CD8-positive, alpha-beta memory T cell (primary cell): ENCODE measurements around the gene KLF15. TPM values are rescaled to one million over a fixed set of nuclear protein-coding genes. Genes with fewer than 3 reads are reported as not detected.

Source experiments
- CTCF ChIA-PET: fragments of 350-600 bp; sonication (Branson Sonifier 250); formaldehyde crosslinking; loops from one replicate; lab custom pipeline; 2021; ENCODE audit warnings: antibody characterized with exemption; lab: Charles Lee
- POLR2A ChIA-PET: fragments of 350-600 bp; sonication (Branson Sonifier 250); formaldehyde crosslinking; loops from one replicate; lab custom pipeline; 2021; ENCODE audit warnings: antibody characterized with exemption; lab: Charles Lee
- DNase-seq, 5 donors: peaks; one replicate each; pipeline versions ENCODE4 v3.0.0 to v3.0.0-alpha.2; 2020 to 2022; ENCODE audit warnings: mixed read lengths in 1 of 5
- H3K27ac ChIP-seq: one replicate; pipeline ENCODE4 v1.7.0; 2013; ENCODE audit warnings: low read depth, mild to moderate bottlenecking, low read length, moderate library complexity
- H3K27me3 ChIP-seq: 2 replicates; pipeline ENCODE4 v1.7.0; 2013; ENCODE audit warnings: low read length, mild to moderate bottlenecking; ENCODE audit not compliant: insufficient read depth, poor library complexity, severe bottlenecking
- H3K36me3 ChIP-seq: 2 replicates; pipeline ENCODE4 v1.7.0; 2013; ENCODE audit warnings: mild to moderate bottlenecking, low read length, moderate library complexity; ENCODE audit not compliant: insufficient read depth
- H3K4me1 ChIP-seq: 2 replicates; pipeline ENCODE4 v1.7.0; 2013; ENCODE audit warnings: mild to moderate bottlenecking, low read length, moderate library complexity; ENCODE audit not compliant: insufficient read depth
- H3K4me3 ChIP-seq: 2 replicates; pipeline ENCODE4 v1.7.0; 2013; ENCODE audit warnings: mild to moderate bottlenecking, low read length
- H3K9me3 ChIP-seq: 2 replicates; pipeline ENCODE4 v1.7.0; 2013; ENCODE audit warnings: mild to moderate bottlenecking, low read length
- H3K27ac Mint-ChIP-seq, 8 donors: one replicate each; pipeline ENCODE4 v1.8.0; 2020 to 2021; ENCODE audit warnings: mixed read lengths in 8 of 8, mild to moderate bottlenecking in 6 of 8, inconsistent platforms in 3 of 8, moderate library complexity in 3 of 8
- H3K27me3 Mint-ChIP-seq, 2 donors: one replicate each; pipeline ENCODE4 v1.8.0; 2020 to 2021; ENCODE audit warnings: mixed read lengths in 2 of 2, mild to moderate bottlenecking in 1 of 2, moderate library complexity in 1 of 2
- H3K36me3 Mint-ChIP-seq, 3 donors: one replicate each; pipeline ENCODE4 v1.8.0; 2020 to 2021; ENCODE audit warnings: mixed read lengths in 3 of 3, inconsistent platforms in 1 of 3, mild to moderate bottlenecking in 1 of 3
- H3K4me1 Mint-ChIP-seq, 3 donors: one replicate each; pipeline ENCODE4 v1.8.0; 2020 to 2021; ENCODE audit warnings: mixed read lengths in 3 of 3, inconsistent platforms in 1 of 3, mild to moderate bottlenecking in 1 of 3
- H3K4me3 Mint-ChIP-seq, 7 donors: one replicate each; pipeline ENCODE4 v1.8.0; 2020 to 2021; ENCODE audit warnings: mixed read lengths in 7 of 7, mild to moderate bottlenecking in 6 of 7, moderate library complexity in 4 of 7, inconsistent platforms in 2 of 7
- H3K9me3 Mint-ChIP-seq, 5 donors: one replicate each; pipeline ENCODE4 v1.8.0; 2020 to 2022; ENCODE audit warnings: mixed read lengths in 5 of 5, mild to moderate bottlenecking in 3 of 5, moderate library complexity in 2 of 5, inconsistent platforms in 1 of 5
- polyA plus RNA-seq: library from polyadenylated mRNA; unstranded; fragments of 300-500 nt; fragmentation: Illumina TruSeq; gene quantifications from one replicate; pipeline ENCODE4 v1.2.3, GENCODE V29; 2021
- total RNA-seq, 2 experiments: library from RNA; stranded (reverse); gene quantifications; one replicate each; pipeline ENCODE4 v1.2.3, GENCODE V29; 2021

KLF15 gene
- total and polyA plus RNA-seq, 3 experiments from 2014 or later = 0.11 to 0.18 TPM; not detected in 1

GRCh38 chr3:126364130-126364695 lies 7.0 kb upstream of the KLF15 start:
- H3K4me1 Mint-ChIP-seq = no peaks in the 10 kb centered on the region
- Histone ChIP-seq H3K36me3 (no peaks in the 10 kb centered on the region), H3K27me3 (no peaks in the 10 kb centered on the region), H3K9me3 (no peaks in the 10 kb centered on the region), H3K4me1 (no peaks in the 10 kb centered on the region), H3K27ac (no peak overlapping the region), H3K4me3 (no peak overlapping the region)
- ChIA-PET POLR2A (no interaction called here), CTCF (interaction anchor here (1.7 kb wide), 1 partner anchor 16 kb away, joined by 3 read pairs; no protein-coding TSS in a partner anchor)
- H3K27ac Mint-ChIP-seq = no peak overlapping the region
- DNase-seq = no peak
- H3K9me3 Mint-ChIP-seq = no peaks in the 10 kb centered on the region
- H3K36me3 Mint-ChIP-seq = no peaks in the 10 kb centered on the region
- H3K27me3 Mint-ChIP-seq = peaks cover 22 to 48% of the 10 kb centered on the region in 2 donors
- no peak overlapping the region for H3K4me3 Mint-ChIP-seq

DNA sequence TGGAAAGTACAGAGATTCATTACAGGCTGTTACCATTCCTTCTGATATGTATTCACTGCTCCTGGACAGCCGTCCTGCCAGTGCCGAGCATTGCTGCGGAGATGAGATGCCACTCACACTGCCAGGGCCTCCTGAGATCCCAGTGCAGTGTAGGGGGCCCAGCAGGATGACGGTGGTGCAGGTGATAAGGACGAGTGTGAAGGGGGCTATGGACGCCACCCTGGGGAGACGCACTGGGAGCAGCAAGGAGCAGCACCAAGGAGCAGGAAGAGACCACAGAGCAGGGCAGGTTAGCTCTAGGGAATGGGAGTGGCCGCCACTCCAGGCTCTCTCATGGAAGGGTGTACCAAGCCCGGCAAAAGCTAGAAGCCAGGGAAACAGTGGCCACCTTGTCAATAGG lies 4.0 kb upstream of the KLF15 start:
- Histone ChIP-seq H3K27me3 (peaks cover 15% of the 10 kb centered on the region), H3K9me3 (no peaks in the 10 kb centered on the region), H3K4me3 (no peak overlapping the region), H3K4me1 (no peaks in the 10 kb centered on the region), H3K36me3 (no peaks in the 10 kb centered on the region), H3K27ac (no peak overlapping the region)
- ChIA-PET CTCF (interaction anchor here (1.0 kb wide), 1 partner anchor 12 kb away, joined by 3 read pairs; no protein-coding TSS in a partner anchor), POLR2A (no interaction called here)
- Mint-ChIP-seq H3K4me1 (peaks cover 10 to 14% (median 11%) of the 10 kb centered on the region in 3 donors), H3K36me3 (peaks cover 0 to 2% (median 0%) of the 10 kb centered on the region in 3 donors), H3K9me3 (no peaks in the 10 kb centered on the region), H3K4me3 (no peak overlapping the region), H3K27ac (peak overlapping the region in 2 of 8 donors; percentile 39 to 91), H3K27me3 (peaks cover 38 to 60% of the 10 kb centered on the region in 2 donors)
- DNase-seq = no peak

GRCh38 chr3:126360714-126361060 lies 3.5 kb upstream of the KLF15 start:
- Histone ChIP-seq H3K36me3 (no peaks in the 10 kb centered on the region), H3K27ac (no peak overlapping the region), H3K9me3 (no peaks in the 10 kb centered on the region), H3K27me3 (peaks cover 18% of the 10 kb centered on the region), H3K4me1 (no peaks in the 10 kb centered on the region), H3K4me3 (no peak overlapping the region)
- Mint-ChIP-seq H3K9me3 (no peaks in the 10 kb centered on the region), H3K27me3 (peaks cover 38 to 61% of the 10 kb centered on the region in 2 donors), H3K36me3 (peaks cover 0 to 2% (median 0%) of the 10 kb centered on the region in 3 donors), H3K4me1 (peaks cover 11 to 17% (median 13%) of the 10 kb centered on the region in 3 donors), H3K4me3 (peak overlapping the region in 1 of 7 donors; percentile 44), H3K27ac (no peak overlapping the region)
- DNase-seq = peak in 1 of 5 donors; percentile 6
- ChIA-PET CTCF (interaction anchor here (1.0 kb wide), 1 partner anchor 12 kb away, joined by 3 read pairs; no protein-coding TSS in a partner anchor), POLR2A (no interaction called here)

DNA sequence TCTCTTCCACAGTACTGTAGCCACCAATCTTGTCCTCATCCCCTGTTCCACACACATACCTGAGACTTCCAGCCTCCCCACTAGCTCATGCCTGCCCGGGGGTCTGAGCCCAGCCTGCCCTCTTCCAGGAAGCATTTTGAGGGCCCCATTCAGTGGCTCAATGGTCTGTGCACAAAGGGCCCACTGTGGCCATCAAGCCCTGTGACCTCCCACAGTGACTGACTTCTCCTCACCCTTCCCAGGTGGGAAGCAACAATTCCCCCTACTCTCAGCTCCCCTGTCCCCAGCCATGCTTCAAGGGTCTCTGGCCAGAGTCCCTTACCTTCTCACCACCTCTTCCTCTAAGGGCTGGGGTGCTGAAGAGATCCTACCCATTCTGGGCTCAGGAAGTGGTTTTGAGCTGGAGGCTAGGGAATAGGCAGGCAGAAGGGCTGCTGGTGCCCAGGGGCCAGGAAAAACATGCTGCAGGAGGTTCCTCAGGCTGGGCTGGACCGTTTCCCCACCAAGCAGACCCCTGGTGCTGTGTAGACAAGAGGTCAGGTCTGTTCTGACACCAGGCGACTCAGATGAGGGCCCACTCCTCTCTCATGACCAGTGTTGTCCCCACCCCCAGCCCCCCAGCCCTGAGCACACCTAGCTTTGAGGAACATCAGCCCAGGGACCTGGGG lies 3.0 kb upstream of the KLF15 start:
- H3K4me1 Mint-ChIP-seq = peaks cover 16 to 21% (median 17%) of the 10 kb centered on the region in 3 donors
- Histone ChIP-seq H3K4me1 (no peaks in the 10 kb centered on the region), H3K9me3 (no peaks in the 10 kb centered on the region), H3K27ac (no peak overlapping the region), H3K4me3 (no peak overlapping the region), H3K27me3 (peaks cover 18% of the 10 kb centered on the region), H3K36me3 (no peaks in the 10 kb centered on the region)
- H3K27ac Mint-ChIP-seq = no peak overlapping the region
- H3K9me3 Mint-ChIP-seq = no peaks in the 10 kb centered on the region
- peak overlapping the region in 1 of 7 donors; percentile 4 for H3K4me3 Mint-ChIP-seq
- peak in 1 of 5 donors; percentile 27 for DNase-seq
- H3K36me3 Mint-ChIP-seq = peaks cover 0 to 2% (median 0%) of the 10 kb centered on the region in 3 donors
- H3K27me3 Mint-ChIP-seq = peaks cover 42 to 66% of the 10 kb centered on the region in 2 donors
- POLR2A ChIA-PET = no interaction called here
- CTCF ChIA-PET = interaction anchor here (1.0 kb wide), 1 partner anchor 11 kb away, joined by 3 read pairs; no protein-coding TSS in a partner anchor

GRCh38 chr3:126358816-126359181 lies 1.6 kb upstream of the KLF15 start:
- H3K27ac ChIP-seq = no peak overlapping the region
- Mint-ChIP-seq H3K4me1 (peaks cover 17 to 21% (median 17%) of the 10 kb centered on the region in 3 donors), H3K4me3 (peak overlapping the region in 5 of 7 donors; percentile 5 to 62 (median 33)), H3K36me3 (peaks cover 0 to 2% (median 0%) of the 10 kb centered on the region in 3 donors), H3K9me3 (no peaks in the 10 kb centered on the region), H3K27ac (peak overlapping the region in 1 of 8 donors; percentile 5), H3K27me3 (peaks cover 43 to 62% of the 10 kb centered on the region in 2 donors)
- ChIA-PET POLR2A (no interaction called here), CTCF (no interaction called here)
- H3K9me3 ChIP-seq = no peaks in the 10 kb centered on the region
- no peak overlapping the region for H3K4me3 ChIP-seq
- no peaks in the 10 kb centered on the region for H3K36me3 ChIP-seq
- H3K27me3 ChIP-seq = peaks cover 18% of the 10 kb centered on the region
- no peak for DNase-seq
- H3K4me1 ChIP-seq = no peaks in the 10 kb centered on the region

DNA sequence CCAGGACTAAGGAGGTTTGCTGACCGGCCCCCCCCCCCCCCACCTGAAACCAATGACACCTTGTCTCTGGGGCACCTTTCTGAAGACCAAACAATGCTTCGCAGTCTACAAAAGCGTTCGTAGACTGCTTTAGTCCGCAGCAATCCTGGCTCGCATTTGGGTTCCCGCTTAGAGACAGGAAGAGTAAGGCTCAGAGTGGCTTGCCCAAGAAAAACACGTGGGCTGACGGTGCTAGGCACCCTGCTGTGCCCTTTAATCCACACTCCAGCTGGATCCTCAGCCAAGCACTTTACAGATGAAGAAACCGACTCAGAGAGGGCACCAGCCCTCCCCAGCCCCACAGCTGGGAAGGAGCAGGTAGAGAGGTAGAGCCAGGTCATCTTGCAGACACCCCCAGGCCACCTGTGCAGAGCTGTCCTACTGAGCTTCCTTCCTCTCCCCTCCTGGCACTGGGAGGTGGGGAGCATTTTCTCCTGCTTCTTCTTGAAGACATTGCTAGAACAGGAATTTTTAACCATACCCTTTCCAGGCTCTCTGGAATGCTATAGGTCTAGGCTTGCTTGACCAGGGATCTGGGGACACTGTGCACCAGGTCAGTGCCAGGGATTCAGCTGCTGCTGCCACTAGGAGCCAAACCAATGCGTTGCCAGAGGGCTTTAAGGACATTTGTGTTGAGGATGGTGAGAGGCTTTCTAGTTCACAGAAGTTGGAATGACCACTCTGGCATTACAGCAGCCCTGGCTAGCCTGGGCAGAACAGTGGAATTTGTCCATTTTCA lies 1.0 kb upstream of the KLF15 start:
- Mint-ChIP-seq H3K4me3 (peak overlapping the region; percentile 82 to 92 (median 85)), H3K27me3 (peaks cover 43 to 59% of the 10 kb centered on the region in 2 donors), H3K36me3 (peaks cover 0 to 2% (median 0%) of the 10 kb centered on the region in 3 donors), H3K4me1 (peaks cover 17 to 21% (median 17%) of the 10 kb centered on the region in 3 donors), H3K9me3 (no peaks in the 10 kb centered on the region), H3K27ac (peak overlapping the region in 2 of 8 donors; percentile 79 to 88)
- Histone ChIP-seq H3K4me1 (no peaks in the 10 kb centered on the region), H3K27ac (no peak overlapping the region), H3K36me3 (no peaks in the 10 kb centered on the region), H3K4me3 (peak overlapping the region; percentile 60), H3K9me3 (no peaks in the 10 kb centered on the region), H3K27me3 (peaks cover 18% of the 10 kb centered on the region)
- ChIA-PET POLR2A (no interaction called here), CTCF (no interaction called here)
- DNase-seq = peak in 1 of 5 donors; percentile 37

- Histone ChIP-seq H3K27ac (no peak overlapping the region), H3K36me3 (no peaks in the 10 kb centered on the region), H3K4me1 (no peaks in the 10 kb centered on the region), H3K9me3 (no peaks in the 10 kb centered on the region), H3K4me3 (peak overlapping the region; percentile 34), H3K27me3 (peaks cover 18% of the 10 kb centered on the region)
- ChIA-PET POLR2A (no interaction called here), CTCF (no interaction called here)
- DNase-seq = peak in 3 of 5 donors; percentile 16 to 51 (median 25)
- H3K9me3 Mint-ChIP-seq = no peaks in the 10 kb centered on the region
- H3K4me3 Mint-ChIP-seq = peak overlapping the region; percentile 84 to 93 (median 90)
- peaks cover 41 to 49% of the 10 kb centered on the region in 2 donors for H3K27me3 Mint-ChIP-seq
- peaks cover 17 to 21% (median 17%) of the 10 kb centered on the region in 3 donors for H3K4me1 Mint-ChIP-seq
- H3K27ac Mint-ChIP-seq = peak overlapping the region in 4 of 8 donors; percentile 54 to 92 (median 76)
- H3K36me3 Mint-ChIP-seq = peaks cover 0 to 2% (median 0%) of the 10 kb centered on the region in 3 donors
Measured at GRCh38 chr3:126356373-126357264, 589 bp downstream of the KLF15 start.
